Thyroid gland (tissue), 4 donors: Measurements from ENCODE around the gene UBE4B. TPM values are rescaled to one million over a fixed set of nuclear protein-coding genes. Genes with fewer than 3 reads are reported as not detected.

Experiments used
- DNase-seq, 2 donors: peaks; one replicate each; pipeline ENCODE4 v3.0.0-alpha.2; 2019
- H3K27ac ChIP-seq, 3 donors: fragments of 200-600 bp; sonication (generic); 1 replicate in 2 of 3; 2 replicates in 1 of 3; pipeline ENCODE4 v1.5.1; 2016 to 2019; ENCODE audit warnings: mild to moderate bottlenecking in 1 of 3, moderate library complexity in 1 of 3
- H3K27me3 ChIP-seq: fragments of 200-600 bp; sonication (generic); one replicate; pipeline ENCODE4 v1.5.1; 2019
- H3K36me3 ChIP-seq, 2 donors: fragments of 200-600 bp; sonication (generic); one replicate each; pipeline ENCODE4 v1.5.1; 2016 to 2019
- H3K4me1 ChIP-seq, 2 donors: fragments of 200-600 bp; sonication (generic); one replicate each; pipeline ENCODE4 v1.5.1; 2017 to 2019
- H3K4me3 ChIP-seq, 3 donors: fragments of 200-600 bp; sonication (generic); replicated peaks in 1 of 3; 1 replicate in 2 of 3; 2 replicates in 1 of 3; pipeline ENCODE4 v1.5.1; 2016; ENCODE audit warnings: mild to moderate bottlenecking in 1 of 3
- H3K9me3 ChIP-seq: fragments of 200-600 bp; sonication (generic); one replicate; pipeline ENCODE4 v1.5.1; 2017
- POLR2A ChIP-seq, 2 donors: fragments of 450-650 bp; IDR thresholded peaks; one replicate each; pipeline ENCODE4 v1.6.1; 2017; ENCODE audit warnings: antibody characterized with exemption in 2 of 2, mild to moderate bottlenecking in 2 of 2, moderate library complexity in 1 of 2
- WGBS, 2 donors: methylation state at CpG; one replicate each; pipeline ENCODE4 v1.1.5; 2017; 5-methylcytosine and 5-hydroxymethylcytosine counted together
- intact Hi-C: fragments of 100-400 bp; cut with DNase I; formaldehyde crosslinking; loops from one replicate; pipeline ENCODE4 v1.15.1; 2023
- total RNA-seq, 4 donors: library from RNA; depleted of rRNA; stranded (reverse); fragments of >200 nt; gene quantifications; one replicate each; pipeline ENCODE4 v1.2.3, GENCODE V29; 2016
- TF ChIP-seq, protein P1 (sequence below), 6 experiments: fragments of 200-600 bp in 3 of 6; fragments of 450-650 bp in 3 of 6; sonication (generic) in 3 of 6; IDR thresholded peaks; one replicate each; pipeline ENCODE4 v1.5.1; 2016 to 2019; ENCODE audit warnings: antibody characterized with exemption in 6 of 6, mild to moderate bottlenecking in 2 of 6, inconsistent platforms in 1 of 6, moderate library complexity in 1 of 6

The UBE4B gene
- total RNA-seq, 4 donors from 2014 or later: 64.0 to 89.0 (median 71.0) TPM

DNA sequence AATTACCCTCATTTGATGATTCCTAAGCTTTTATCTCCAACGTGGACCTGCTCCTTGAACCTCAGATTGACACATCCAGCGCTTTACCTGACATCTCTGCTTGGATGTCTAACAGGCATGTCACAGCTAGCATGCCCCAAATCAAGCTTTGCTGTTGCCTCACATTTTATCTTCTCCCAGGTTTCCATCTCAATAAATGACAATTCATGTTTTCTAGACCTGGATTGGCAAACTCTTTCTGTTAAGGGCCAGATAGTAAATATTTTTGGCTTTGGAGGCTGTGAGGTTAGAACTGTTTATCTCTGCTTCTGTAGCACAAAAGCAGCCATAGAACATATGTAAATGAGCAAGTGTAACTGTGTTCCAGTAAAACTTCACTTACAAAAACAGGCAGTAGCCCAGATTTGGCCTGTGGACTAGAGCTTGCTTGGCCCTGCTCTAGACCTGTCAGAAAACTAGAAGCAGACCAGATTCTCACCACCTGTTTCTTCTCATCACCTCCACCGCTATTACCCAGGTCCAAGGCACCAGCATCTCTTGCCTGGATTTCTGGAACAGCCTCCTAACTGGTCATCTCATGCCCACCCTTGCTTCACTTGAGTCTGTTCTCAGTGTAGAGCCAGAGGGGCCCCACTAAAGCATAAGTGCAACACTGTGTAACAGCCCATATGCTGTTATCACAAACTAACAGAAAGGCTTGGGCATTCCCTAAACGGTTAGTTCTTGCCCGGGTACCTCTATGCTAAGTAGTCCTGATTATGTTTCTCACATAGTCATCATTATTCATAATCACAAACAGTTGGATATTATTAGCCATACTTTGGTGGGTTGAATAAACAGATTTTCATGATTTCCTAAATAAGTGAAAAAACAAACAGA lies 42.3 kb downstream of the UBE4B start:
- intact Hi-C loops: no loop called here
- no peaks in the 10 kb centered on the region for H3K36me3 ChIP-seq
- WGBS, 2 donors: 81 to 88% methylated on average over 5 of the region's 5 CpGs
- peaks cover 0 to 9% of the 10 kb centered on the region in 2 donors for H3K4me1 ChIP-seq
- H3K27ac ChIP-seq: no peak overlapping the region
- no peak overlapping the region for H3K4me3 ChIP-seq
- no peaks in the 10 kb centered on the region for H3K27me3 ChIP-seq
- TF ChIP-seq, protein P1, sequence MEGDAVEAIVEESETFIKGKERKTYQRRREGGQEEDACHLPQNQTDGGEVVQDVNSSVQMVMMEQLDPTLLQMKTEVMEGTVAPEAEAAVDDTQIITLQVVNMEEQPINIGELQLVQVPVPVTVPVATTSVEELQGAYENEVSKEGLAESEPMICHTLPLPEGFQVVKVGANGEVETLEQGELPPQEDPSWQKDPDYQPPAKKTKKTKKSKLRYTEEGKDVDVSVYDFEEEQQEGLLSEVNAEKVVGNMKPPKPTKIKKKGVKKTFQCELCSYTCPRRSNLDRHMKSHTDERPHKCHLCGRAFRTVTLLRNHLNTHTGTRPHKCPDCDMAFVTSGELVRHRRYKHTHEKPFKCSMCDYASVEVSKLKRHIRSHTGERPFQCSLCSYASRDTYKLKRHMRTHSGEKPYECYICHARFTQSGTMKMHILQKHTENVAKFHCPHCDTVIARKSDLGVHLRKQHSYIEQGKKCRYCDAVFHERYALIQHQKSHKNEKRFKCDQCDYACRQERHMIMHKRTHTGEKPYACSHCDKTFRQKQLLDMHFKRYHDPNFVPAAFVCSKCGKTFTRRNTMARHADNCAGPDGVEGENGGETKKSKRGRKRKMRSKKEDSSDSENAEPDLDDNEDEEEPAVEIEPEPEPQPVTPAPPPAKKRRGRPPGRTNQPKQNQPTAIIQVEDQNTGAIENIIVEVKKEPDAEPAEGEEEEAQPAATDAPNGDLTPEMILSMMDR (IDR thresholded peaks at IDR 0.05): no peak
- no peak for TF ChIP-seq POLR2A (IDR thresholded peaks at IDR 0.05)
- no peak for DNase-seq
- H3K9me3 ChIP-seq: no peaks in the 10 kb centered on the region

DNA sequence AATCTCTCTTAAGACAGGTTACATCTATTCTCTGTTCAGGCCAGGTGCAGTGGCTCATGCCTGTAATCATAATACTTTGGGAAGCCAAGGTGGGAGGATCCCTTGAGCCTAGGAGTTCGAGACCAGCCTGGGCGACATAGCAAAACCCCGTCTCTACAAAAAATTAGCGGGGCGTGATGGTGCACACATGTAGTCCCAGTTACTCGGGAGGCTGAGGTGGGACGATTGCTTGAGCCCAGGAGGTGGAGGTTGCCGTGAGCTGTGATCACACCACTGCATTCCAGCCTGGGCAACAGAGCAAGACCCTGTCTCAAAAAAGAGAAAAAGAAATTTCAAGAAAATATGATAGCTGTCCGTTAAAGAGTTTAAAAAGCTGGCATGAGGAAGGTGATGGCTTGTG lies 43.0 kb downstream of the UBE4B start:
- no peaks in the 10 kb centered on the region for H3K27me3 ChIP-seq
- H3K4me3 ChIP-seq: no peak overlapping the region
- H3K27ac ChIP-seq: no peak overlapping the region
- 95 to 99% methylated on average over 9 of the region's 9 CpGs for WGBS, 2 donors
- DNase-seq: no peak
- H3K9me3 ChIP-seq: no peaks in the 10 kb centered on the region
- no peaks in the 10 kb centered on the region for H3K36me3 ChIP-seq
- intact Hi-C loops: no loop called here
- TF ChIP-seq, protein P1 (IDR thresholded peaks at IDR 0.05): no peak
- no peak for TF ChIP-seq POLR2A (IDR thresholded peaks at IDR 0.05)
- peaks cover 0 to 9% of the 10 kb centered on the region in 2 donors for H3K4me1 ChIP-seq

DNA sequence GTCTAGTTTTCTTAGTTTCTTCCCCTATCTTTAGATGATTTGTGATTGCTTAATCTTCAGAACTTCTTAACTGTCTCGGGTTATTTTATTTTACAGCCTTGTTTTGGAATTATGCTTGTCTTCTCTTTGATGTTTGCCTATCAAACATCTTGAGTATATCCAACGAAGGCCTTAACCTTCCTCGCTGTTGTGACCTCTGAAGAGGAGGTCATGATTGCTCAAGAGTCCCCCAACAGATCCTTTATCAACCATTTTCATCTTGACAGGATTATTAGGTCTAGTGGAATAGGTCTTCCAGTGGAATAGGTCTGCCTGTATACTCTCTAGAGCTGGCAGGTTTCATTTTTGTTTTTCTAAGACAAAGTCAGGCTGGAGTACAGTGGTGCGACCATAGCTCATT lies 45.7 kb downstream of the UBE4B start:
- Histone ChIP-seq H3K27ac (no peak overlapping the region), H3K4me3 (no peak overlapping the region), H3K4me1 (no peaks in the 10 kb centered on the region), H3K9me3 (no peaks in the 10 kb centered on the region), H3K27me3 (no peaks in the 10 kb centered on the region), H3K36me3 (no peaks in the 10 kb centered on the region)
- no peak for DNase-seq
- TF ChIP-seq POLR2A (IDR thresholded peaks at IDR 0.05): no peak
- TF ChIP-seq, protein P1 (IDR thresholded peaks at IDR 0.05): no peak
- WGBS, 2 donors: 65 to 75% methylated on average over 4 of the region's 4 CpGs
- intact Hi-C loops: no loop called here

DNA sequence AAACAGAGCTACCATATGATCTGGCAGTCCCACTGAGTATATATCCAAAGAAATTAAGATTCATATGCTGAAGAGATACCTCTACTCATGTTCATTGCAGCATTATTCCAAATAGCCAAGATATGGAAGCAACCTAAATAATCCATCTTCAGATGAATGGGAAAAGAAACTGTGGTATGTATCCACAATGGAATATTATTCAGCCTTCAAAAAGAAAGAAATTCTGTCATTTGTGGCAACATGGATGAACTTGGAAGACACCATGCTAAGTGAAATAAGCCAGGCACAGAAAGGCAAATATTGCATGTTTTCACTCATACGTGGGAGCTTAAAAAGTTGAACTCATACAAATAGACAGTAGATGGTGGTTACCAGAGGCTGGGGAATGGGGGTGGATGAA lies 47.8 kb downstream of the UBE4B start:
- Histone ChIP-seq H3K4me1 (peaks cover 0 to 7% of the 10 kb centered on the region in 2 donors), H3K9me3 (no peaks in the 10 kb centered on the region), H3K4me3 (no peak overlapping the region), H3K27ac (no peak overlapping the region), H3K36me3 (no peaks in the 10 kb centered on the region), H3K27me3 (no peaks in the 10 kb centered on the region)
- WGBS, 2 donors: 97 to 98% methylated on average over 1 of the region's 1 CpG
- TF ChIP-seq, protein P1 (IDR thresholded peaks at IDR 0.05): no peak
- no peak for TF ChIP-seq POLR2A (IDR thresholded peaks at IDR 0.05)
- intact Hi-C loops: no loop called here
- no peak for DNase-seq

DNA sequence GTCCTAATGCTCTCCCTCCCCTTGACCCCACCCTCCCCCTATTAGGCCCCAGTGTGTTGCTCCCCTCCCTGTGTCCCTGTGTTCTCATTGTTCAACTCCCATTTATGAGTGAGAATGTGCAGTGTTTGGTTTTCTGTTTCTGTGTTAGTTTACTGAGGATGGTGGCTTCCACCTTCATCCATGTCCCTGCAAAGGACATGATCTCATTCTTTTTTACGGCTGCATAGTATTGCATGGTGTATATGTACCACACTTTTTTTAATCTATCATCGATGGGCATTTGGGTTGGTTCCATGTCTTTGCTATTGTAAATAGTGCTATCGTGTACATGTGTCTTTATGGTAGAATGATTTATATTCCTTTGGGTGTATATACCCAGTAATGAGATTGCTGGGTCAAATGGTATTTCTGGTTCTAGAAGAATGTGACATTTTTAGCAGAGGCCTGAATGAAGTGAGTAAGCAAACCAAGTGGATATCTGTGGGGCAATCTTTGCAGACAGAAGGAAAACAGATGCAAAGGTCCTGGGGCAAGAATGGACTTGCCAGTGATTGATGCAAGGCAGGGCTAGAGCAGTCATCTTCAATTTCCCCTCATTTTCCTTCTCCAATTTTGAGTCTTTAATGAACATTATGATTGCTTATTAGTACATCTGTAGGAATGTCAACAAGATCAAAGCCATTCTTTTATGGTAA lies 50.2 kb downstream of the UBE4B start:
- intact Hi-C loops: no loop called here
- Histone ChIP-seq H3K9me3 (no peaks in the 10 kb centered on the region), H3K4me3 (no peak overlapping the region), H3K27me3 (no peaks in the 10 kb centered on the region), H3K27ac (no peak overlapping the region), H3K36me3 (no peaks in the 10 kb centered on the region), H3K4me1 (peaks cover 0 to 7% of the 10 kb centered on the region in 2 donors)
- WGBS, 2 donors: 95 to 96% methylated on average over 3 of the region's 3 CpGs
- DNase-seq: no peak
- TF ChIP-seq, protein P1 (IDR thresholded peaks at IDR 0.05): no peak
- no peak for TF ChIP-seq POLR2A (IDR thresholded peaks at IDR 0.05)
